Tibial artery (tissue), 4 donors: ENCODE data around the gene ANKRD40CL.
"Not testable (repeated sequence)": the region's sequence is repeated elsewhere in the genome, so short reads cannot be mapped to it uniquely, and the experiment has no call there.

Source experiments
- DNase-seq, 2 donors: peaks; one replicate each; pipeline ENCODE4 v3.0.0-alpha.2; 2019
- H3K27ac ChIP-seq, 2 donors: fragments of 200-600 bp; sonication (generic) in 1 of 2; 1 replicate in 1 of 2; 2 replicates in 1 of 2; pipeline ENCODE4 v1.5.1; 2018 to 2019; ENCODE audit warnings: mild to moderate bottlenecking in 1 of 2
- H3K27me3 ChIP-seq, 2 donors: fragments of 200-600 bp; sonication (generic) in 1 of 2; one replicate each; pipeline versions ENCODE4 v1.5.1 to v1.6.0; 2016 to 2019
- H3K36me3 ChIP-seq, 3 donors: fragments of 200-600 bp; sonication (generic) in 2 of 3; one replicate each; pipeline ENCODE4 v1.5.1; 2016 to 2019; ENCODE audit warnings: mild to moderate bottlenecking in 2 of 3
- H3K4me1 ChIP-seq, 4 donors: fragments of 200-600 bp; sonication (generic) in 2 of 4; 1 replicate in 3 of 4; 2 replicates in 1 of 4; pipeline ENCODE4 v1.5.1; 2016 to 2019
- H3K4me3 ChIP-seq, 2 donors: fragments of 200-600 bp; sonication (generic) in 1 of 2; 1 replicate in 1 of 2; 2 replicates in 1 of 2; pipeline ENCODE4 v1.5.1; 2018 to 2019; ENCODE audit warnings: mild to moderate bottlenecking in 2 of 2
- H3K9me3 ChIP-seq, 3 donors: fragments of 200-600 bp; sonication (generic) in 1 of 3; one replicate each; pipeline ENCODE4 v1.5.1; 2016 to 2019
- intact Hi-C: fragments of 100-400 bp; cut with DNase I; formaldehyde crosslinking; loops from one replicate; pipeline ENCODE4 v1.15.0; 2023; ENCODE audit warnings: low total_unique reads
- TF ChIP-seq, protein P1 (sequence below), 2 experiments: fragments of 200-600 bp in 1 of 2; fragments of 450-650 bp in 1 of 2; IDR thresholded peaks; one replicate each; pipeline ENCODE4 v1.5.1; 2017 to 2019; ENCODE audit warnings: antibody characterized with exemption in 2 of 2, mild to moderate bottlenecking in 1 of 2, moderate library complexity in 1 of 2

The ANKRD40CL gene

DNA sequence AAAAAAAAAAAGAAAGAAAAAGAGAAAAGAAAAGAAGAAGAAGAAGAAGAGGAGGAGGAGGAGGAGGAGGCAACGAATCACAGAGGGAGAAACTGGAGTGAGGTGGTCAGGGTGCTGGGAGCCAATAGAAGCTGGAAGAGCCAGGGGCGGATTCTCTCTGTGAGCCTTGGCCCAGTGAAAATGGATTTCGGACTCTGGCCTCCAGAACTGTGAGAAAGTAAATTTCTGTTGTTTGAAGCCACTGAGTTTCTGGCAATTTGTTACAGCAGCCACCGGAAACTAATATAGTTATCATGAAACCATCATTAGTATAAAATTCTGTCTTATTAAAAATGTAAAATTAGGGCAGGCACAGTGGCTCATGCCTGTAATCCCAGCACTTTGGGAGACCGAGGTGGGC lies 40.4 kb upstream of the ANKRD40CL start:
- intact Hi-C loops, result no loop called here
- TF ChIP-seq, protein P1, sequence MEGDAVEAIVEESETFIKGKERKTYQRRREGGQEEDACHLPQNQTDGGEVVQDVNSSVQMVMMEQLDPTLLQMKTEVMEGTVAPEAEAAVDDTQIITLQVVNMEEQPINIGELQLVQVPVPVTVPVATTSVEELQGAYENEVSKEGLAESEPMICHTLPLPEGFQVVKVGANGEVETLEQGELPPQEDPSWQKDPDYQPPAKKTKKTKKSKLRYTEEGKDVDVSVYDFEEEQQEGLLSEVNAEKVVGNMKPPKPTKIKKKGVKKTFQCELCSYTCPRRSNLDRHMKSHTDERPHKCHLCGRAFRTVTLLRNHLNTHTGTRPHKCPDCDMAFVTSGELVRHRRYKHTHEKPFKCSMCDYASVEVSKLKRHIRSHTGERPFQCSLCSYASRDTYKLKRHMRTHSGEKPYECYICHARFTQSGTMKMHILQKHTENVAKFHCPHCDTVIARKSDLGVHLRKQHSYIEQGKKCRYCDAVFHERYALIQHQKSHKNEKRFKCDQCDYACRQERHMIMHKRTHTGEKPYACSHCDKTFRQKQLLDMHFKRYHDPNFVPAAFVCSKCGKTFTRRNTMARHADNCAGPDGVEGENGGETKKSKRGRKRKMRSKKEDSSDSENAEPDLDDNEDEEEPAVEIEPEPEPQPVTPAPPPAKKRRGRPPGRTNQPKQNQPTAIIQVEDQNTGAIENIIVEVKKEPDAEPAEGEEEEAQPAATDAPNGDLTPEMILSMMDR (IDR thresholded peaks at IDR 0.05), result no peak
- H3K27me3 ChIP-seq, result no peaks in the 10 kb centered on the region
- no peak for DNase-seq
- H3K36me3 ChIP-seq, result no peaks in the 10 kb centered on the region
- no peak overlapping the region for H3K27ac ChIP-seq
- no peaks in the 10 kb centered on the region for H3K9me3 ChIP-seq
- H3K4me1 ChIP-seq, result peaks cover 0 to 10% (median 4%) of the 10 kb centered on the region in 4 donors
- no peak overlapping the region for H3K4me3 ChIP-seq

DNA sequence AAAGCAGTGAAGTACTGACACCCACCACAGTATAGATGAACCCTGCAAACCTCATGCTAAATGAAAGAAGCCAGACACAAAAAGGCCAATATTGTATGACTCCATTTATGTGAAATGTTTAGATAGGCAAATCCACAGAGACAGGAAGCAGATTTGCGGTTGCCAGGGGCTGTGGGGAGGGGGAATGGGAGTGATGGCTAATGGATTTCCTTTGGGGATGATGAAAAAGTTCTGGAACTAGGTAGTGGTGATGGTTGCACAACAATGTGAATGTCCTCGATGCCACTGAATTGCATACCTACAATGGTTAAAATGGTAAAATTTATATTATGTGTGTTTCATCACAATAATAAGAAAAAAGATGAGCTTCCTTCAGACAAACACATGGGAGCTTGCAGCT lies 39.7 kb upstream of the ANKRD40CL start:
- H3K9me3 ChIP-seq, result no peaks in the 10 kb centered on the region
- H3K27me3 ChIP-seq, result no peaks in the 10 kb centered on the region
- H3K36me3 ChIP-seq, result no peaks in the 10 kb centered on the region
- TF ChIP-seq, protein P1 (IDR thresholded peaks at IDR 0.05), result no peak
- H3K27ac ChIP-seq, result no peak overlapping the region
- H3K4me3 ChIP-seq, result no peak overlapping the region
- intact Hi-C loops, result no loop called here
- no peak for DNase-seq
- peaks cover 0 to 10% (median 4%) of the 10 kb centered on the region in 4 donors for H3K4me1 ChIP-seq

DNA sequence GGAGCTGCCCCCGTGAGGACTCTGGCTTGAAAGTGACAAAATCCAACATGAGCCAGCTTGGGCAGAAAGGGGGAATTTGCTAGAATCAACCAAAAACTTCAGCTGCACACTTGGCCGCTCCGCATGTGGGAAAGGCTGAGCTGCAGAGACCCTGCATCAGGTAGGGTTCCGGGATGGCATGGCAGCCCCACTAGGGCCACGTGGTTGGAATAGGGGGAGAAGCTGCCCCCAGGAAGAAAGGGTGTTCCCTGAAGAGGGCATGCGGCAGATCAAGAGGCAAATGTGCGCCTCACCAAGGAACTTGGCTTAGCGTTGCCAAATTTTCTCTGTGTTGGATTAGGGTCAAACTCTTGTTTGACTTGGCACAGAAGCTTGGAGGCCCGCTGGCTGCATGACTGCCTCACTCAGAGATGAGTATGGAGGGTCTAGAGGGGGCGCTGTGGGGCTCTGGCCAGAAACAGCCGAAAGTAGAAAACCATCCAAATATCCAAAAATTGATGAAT lies 38.9 kb upstream of the ANKRD40CL start:
- no peaks in the 10 kb centered on the region for H3K36me3 ChIP-seq
- no peak for DNase-seq
- TF ChIP-seq, protein P1 (IDR thresholded peaks at IDR 0.05), result no peak
- intact Hi-C loops, result no loop called here
- peaks cover 0 to 10% (median 4%) of the 10 kb centered on the region in 4 donors for H3K4me1 ChIP-seq
- no peaks in the 10 kb centered on the region for H3K9me3 ChIP-seq
- H3K4me3 ChIP-seq, result no peak overlapping the region
- H3K27me3 ChIP-seq, result no peaks in the 10 kb centered on the region
- no peak overlapping the region for H3K27ac ChIP-seq

DNA sequence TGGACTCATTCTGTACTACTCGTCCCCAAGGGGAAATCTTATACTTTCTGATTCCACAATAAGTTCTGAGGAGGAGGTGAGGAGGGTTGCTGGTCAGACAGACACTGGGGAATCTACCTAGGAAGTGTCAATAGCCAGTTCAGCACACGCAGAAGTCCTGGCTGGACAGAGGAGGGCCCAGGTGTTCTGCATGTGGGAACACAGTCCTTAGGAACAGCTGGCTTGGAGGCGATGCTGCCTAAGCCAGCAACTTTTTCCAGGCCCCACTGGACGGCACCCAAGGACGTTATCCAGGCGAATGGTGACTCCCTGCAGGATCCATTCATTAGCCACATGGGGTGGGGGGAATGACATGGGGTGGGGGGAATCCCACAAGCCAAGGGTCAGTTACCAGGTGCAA lies 38.2 kb upstream of the ANKRD40CL start:
- intact Hi-C loops, result no loop called here
- DNase-seq, result no peak
- H3K27me3 ChIP-seq, result no peaks in the 10 kb centered on the region
- TF ChIP-seq, protein P1 (IDR thresholded peaks at IDR 0.05), result no peak
- H3K36me3 ChIP-seq, result no peaks in the 10 kb centered on the region
- peaks cover 0 to 10% (median 4%) of the 10 kb centered on the region in 4 donors for H3K4me1 ChIP-seq
- H3K27ac ChIP-seq, result no peak overlapping the region
- H3K4me3 ChIP-seq, result no peak overlapping the region
- no peaks in the 10 kb centered on the region for H3K9me3 ChIP-seq

DNA sequence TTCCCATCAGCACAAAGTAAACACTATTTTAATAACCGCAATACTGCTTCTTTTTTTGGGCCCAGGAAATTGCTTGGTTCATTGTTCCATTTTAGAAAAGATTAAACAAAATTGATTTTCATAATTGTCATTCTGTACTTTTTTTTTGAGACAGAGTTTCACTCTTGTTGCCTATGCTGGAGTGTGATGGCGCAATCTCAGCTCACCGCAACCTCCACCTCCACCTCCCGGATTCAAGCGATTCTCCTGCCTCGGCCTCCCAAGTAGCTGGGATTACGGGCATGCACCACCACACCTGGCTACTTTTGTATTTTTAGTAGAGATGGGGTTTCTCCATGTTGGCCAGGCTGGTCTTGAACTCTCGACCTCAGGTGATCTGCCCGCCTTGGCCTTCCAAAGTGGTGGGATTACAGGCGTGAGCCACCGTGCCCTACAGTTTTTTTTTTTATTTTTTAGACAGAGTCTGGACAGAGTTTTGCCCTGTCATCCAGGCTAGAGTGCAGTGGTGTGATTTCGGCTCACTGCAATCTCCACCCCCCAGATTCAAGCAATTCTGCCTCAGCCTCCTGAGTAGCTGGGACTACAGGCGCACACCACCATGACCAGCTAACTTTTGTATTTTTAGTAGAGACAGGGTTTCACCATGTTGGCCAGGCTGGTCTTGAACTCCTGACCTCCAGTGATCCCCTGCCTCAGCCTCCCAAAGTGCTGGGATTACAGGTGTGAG lies 37.6 kb upstream of the ANKRD40CL start:
- H3K9me3 ChIP-seq, H3K36me3 ChIP-seq, H3K4me3 ChIP-seq, DNase-seq, H3K27ac ChIP-seq, H3K4me1 ChIP-seq, H3K27me3 ChIP-seq, intact Hi-C loops: not testable (repeated sequence)

DNA sequence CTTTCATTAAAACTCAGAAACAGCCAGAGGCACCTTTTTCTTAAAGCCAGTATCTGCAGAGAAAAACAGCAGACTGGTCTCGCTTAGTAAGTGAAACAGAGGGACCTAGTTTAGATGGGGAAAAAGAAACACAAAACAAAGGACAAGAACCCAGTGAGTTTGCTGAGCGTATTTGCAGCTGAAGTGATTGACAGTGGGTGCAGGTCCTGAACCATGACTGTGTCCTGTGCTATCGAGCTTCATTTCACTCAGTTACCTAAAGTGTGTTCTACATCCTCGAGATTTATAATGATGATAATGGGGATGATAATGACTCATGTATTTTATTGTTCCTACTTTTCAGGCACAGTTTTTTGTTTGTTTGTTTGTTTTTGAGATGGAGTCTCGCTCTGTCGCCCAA lies 36.4 kb upstream of the ANKRD40CL start:
- no peaks in the 10 kb centered on the region for H3K9me3 ChIP-seq
- TF ChIP-seq, protein P1 (IDR thresholded peaks at IDR 0.05), result no peak
- H3K4me3 ChIP-seq, result no peak overlapping the region
- DNase-seq, result no peak
- no peak overlapping the region for H3K27ac ChIP-seq
- peaks cover 0 to 13% (median 4%) of the 10 kb centered on the region in 4 donors for H3K4me1 ChIP-seq
- H3K36me3 ChIP-seq, result no peaks in the 10 kb centered on the region
- intact Hi-C loops, result no loop called here
- no peaks in the 10 kb centered on the region for H3K27me3 ChIP-seq
